IMR-90 (cell line): ENCODE results near the gene TBCD. TPM values are rescaled to one million over a fixed set of nuclear protein-coding genes. Genes with fewer than 3 reads are reported as not detected.

ENCODE experiments used
- ATAC-seq: fragments of 200-7000 bp; cut with Tn5 transposase; 2 replicates; pipeline ENCODE4 v1.9.1; 2020; ENCODE audit warnings: low read depth, mild to moderate bottlenecking, moderate library complexity
- BruUV-seq: library from RNA; stranded (reverse); fragments of 400-500 nt; replicated peaks from 2 replicates; lab custom pipeline; 2021; lab: Mats Ljungman, UMichigan
- CTCF ChIA-PET: fragments of 300-600 bp; formaldehyde crosslinking; extraction: SDS; loops from one replicate; lab custom pipeline; 2021; ENCODE audit warnings: antibody characterized with exemption; lab: Yijun Ruan, JAX
- POLR2A ChIA-PET: fragments of 300-600 bp; sonication (Branson Sonifier 250); formaldehyde crosslinking; loops from one replicate; lab custom pipeline; 2022; ENCODE audit warnings: antibody characterized with exemption; ENCODE audit not compliant: unreplicated experiment; lab: Charles Lee
- DNase-seq: peaks from one replicate; pipeline ENCODE4 v3.0.0; 2013
- H2AFZ ChIP-seq: replicated peaks from 2 replicates; pipeline ENCODE3; 2013; ENCODE audit warnings: low read length, mild to moderate bottlenecking; ENCODE audit not compliant: poor library complexity
- H2AK5ac ChIP-seq: 2 replicates; pipeline ENCODE4 v1.6.1; 2013; ENCODE audit warnings: low read depth, low read length, inconsistent platforms
- H2AK9ac ChIP-seq: replicated peaks from 2 replicates; pipeline ENCODE3; 2013; ENCODE audit warnings: mild to moderate bottlenecking, low read depth, low read length, moderate library complexity; ENCODE audit not compliant: poor library complexity
- H2BK120ac ChIP-seq: 2 replicates; pipeline ENCODE4 v1.6.1; 2013; ENCODE audit warnings: low read depth, low read length, inconsistent platforms
- H2BK15ac ChIP-seq: 3 replicates; pipeline ENCODE4 v1.6.1; 2013; ENCODE audit warnings: low read depth, low read length, inconsistent platforms
- H2BK20ac ChIP-seq: 2 replicates; pipeline ENCODE4 v1.6.1; 2013; ENCODE audit warnings: low read depth, mild to moderate bottlenecking, inconsistent platforms, low read length, moderate library complexity
- H2BK5ac ChIP-seq: 2 replicates; pipeline ENCODE4 v1.6.1; 2013; ENCODE audit warnings: mild to moderate bottlenecking, low read depth, low read length, inconsistent platforms; ENCODE audit not compliant: poor library complexity, severe bottlenecking
- H3K14ac ChIP-seq: replicated peaks from 2 replicates; pipeline ENCODE4 v1.6.1; 2013; ENCODE audit warnings: low read depth, low read length, inconsistent platforms
- H3K18ac ChIP-seq: 2 replicates; pipeline ENCODE4 v1.6.1; 2013; ENCODE audit warnings: low read depth, low read length, control low read depth
- H3K23ac ChIP-seq: 2 replicates; pipeline ENCODE4 v1.6.1; 2013; ENCODE audit warnings: low read depth, low read length, inconsistent platforms
- H3K27ac ChIP-seq: 2 replicates; pipeline ENCODE4 v1.5.1; 2013; ENCODE audit warnings: mild to moderate bottlenecking, control low read depth, low read length; ENCODE audit not compliant: insufficient read depth
- H3K27me3 ChIP-seq: 2 replicates; pipeline ENCODE4 v1.6.1; 2013; ENCODE audit warnings: low read length; ENCODE audit not compliant: control insufficient read depth, insufficient read depth
- H3K36me3 ChIP-seq: 2 replicates; pipeline ENCODE4 v1.6.1; 2013; ENCODE audit warnings: low read length, mixed read lengths; ENCODE audit not compliant: control insufficient read depth, insufficient read depth
- H3K4ac ChIP-seq: 2 replicates; pipeline ENCODE4 v1.6.1; 2013; ENCODE audit warnings: low read depth, low read length, inconsistent platforms
- H3K4me1 ChIP-seq: 2 replicates; pipeline ENCODE4 v1.6.1; 2013; ENCODE audit warnings: low read length, mixed read lengths; ENCODE audit not compliant: control insufficient read depth, insufficient read depth
- H3K4me2 ChIP-seq: 2 replicates; pipeline ENCODE4 v1.6.1; 2013; ENCODE audit warnings: low read depth, mild to moderate bottlenecking, control low read depth, low read length, moderate library complexity
- H3K4me3 ChIP-seq: 2 replicates; pipeline ENCODE4 v1.5.1; 2013; ENCODE audit warnings: low read depth, mild to moderate bottlenecking, control low read depth, low read length, moderate library complexity; ENCODE audit not compliant: insufficient read depth
- H3K56ac ChIP-seq: 2 replicates; pipeline ENCODE4 v1.6.1; 2013; ENCODE audit warnings: low read length, inconsistent platforms; ENCODE audit not compliant: insufficient read depth; ENCODE audit errors: extremely low read depth
- H3K79me1 ChIP-seq, 2 experiments: 2 replicates each; pipeline ENCODE4 v1.6.1; 2013; ENCODE audit warnings: low read length in 2 of 2, inconsistent platforms in 1 of 2, low read depth in 1 of 2
- H3K9ac ChIP-seq: 2 replicates; pipeline ENCODE4 v1.6.1; 2013; ENCODE audit warnings: low read depth, low read length, control low read depth
- H3K9me1 ChIP-seq: 2 replicates; pipeline ENCODE4 v1.6.1; 2013; ENCODE audit warnings: low read length, inconsistent platforms; ENCODE audit not compliant: insufficient read depth
- H3K9me3 ChIP-seq: 2 replicates; pipeline ENCODE4 v1.6.1; 2013; ENCODE audit warnings: low read length; ENCODE audit not compliant: control insufficient read depth, insufficient read depth
- H4K20me1 ChIP-seq: 2 replicates; pipeline ENCODE4 v1.6.1; 2013; ENCODE audit warnings: low read length, inconsistent platforms; ENCODE audit not compliant: insufficient read depth
- H4K5ac ChIP-seq: 2 replicates; pipeline ENCODE4 v1.6.1; 2013; ENCODE audit warnings: mild to moderate bottlenecking, low read depth, low read length, control low read depth
- H4K8ac ChIP-seq, 2 experiments: 2 replicates each; pipeline ENCODE4 v1.6.1; 2013; ENCODE audit warnings: low read depth in 2 of 2, low read length in 2 of 2, control low read depth in 1 of 2, inconsistent platforms in 1 of 2
- H4K91ac ChIP-seq: 2 replicates; pipeline ENCODE4 v1.6.1; 2013; ENCODE audit warnings: low read depth, low read length, inconsistent platforms; ENCODE audit not compliant: insufficient read depth
- MAZ ChIP-seq: IDR thresholded peaks from 2 replicates; pipeline ENCODE4 v1.6.1; 2012; ENCODE audit warnings: low read depth, mild to moderate bottlenecking, low read length, improper control_type of control experiment, moderate library complexity, borderline replicate concordance
- RFX5 ChIP-seq: IDR thresholded peaks from 2 replicates; pipeline ENCODE4 v1.8.0; 2012; ENCODE audit warnings: low read depth, mild to moderate bottlenecking, low read length, moderate library complexity
- SMC3 ChIP-seq: fragments of 150-350 bp; IDR thresholded peaks from 2 replicates; pipeline ENCODE4 v1.6.1; 2016; ENCODE audit warnings: low read depth, mild to moderate bottlenecking, antibody characterized with exemption, low read length, moderate library complexity
- WGBS, 2 experiments: methylation state at CpG; one replicate each; pipeline versions ENCODE4 v1.1.5 to v1.1.7; 2013; ENCODE audit warnings: missing lambda C conversion rate in 2 of 2; ENCODE audit not compliant: insufficient read length in 1 of 2; ENCODE audit errors: extremely low coverage in 2 of 2; 5-methylcytosine and 5-hydroxymethylcytosine counted together
- dilution Hi-C: fragments of 300-500 bp; cut with HindIII; formaldehyde crosslinking; loops from one replicate; pipeline ENCODE4 v1.14.3; 2018; ENCODE audit warnings: low sequenced_read_pairs; ENCODE audit not compliant: unreplicated experiment
- in situ Hi-C: fragments of 300-500 bp; cut with MboI; formaldehyde crosslinking; loops from 3 replicates; pipeline ENCODE4 v1.14.3; 2019; ENCODE audit warnings: low sequenced_read_pairs, inconsistent platforms, mixed read lengths
- intact Hi-C: fragments of 100-400 bp; cut with micrococcal nuclease; formaldehyde crosslinking; loops from 2 replicates; pipeline ENCODE4 v1.10.0; 2022
- polyA plus RNA-seq, 3 experiments: library from polyadenylated mRNA; depleted of rRNA; stranded (reverse); fragments of >200 nt; gene quantifications; 2 replicates each; pipeline ENCODE4 v1.2.3, GENCODE V29; 2012; ENCODE audit warnings: low replicate concordance in 1 of 3
- total RNA-seq: library from RNA; depleted of rRNA; stranded (reverse); fragments of >200 nt; gene quantifications from 2 replicates; pipeline ENCODE4 v1.2.3, GENCODE V29; 2012
- TF ChIP-seq, protein P1 (sequence below): conservative IDR thresholded peaks from 2 replicates; pipeline ENCODE4 v1.5.1; 2012; ENCODE audit warnings: mild to moderate bottlenecking, low read depth, low read length, improper control_type of control experiment

Gene TBCD
- total and polyA plus RNA-seq, 2 of the 4 experiments (the other 2 are of a cell fraction): 21.9 to 54.5 TPM

DNA sequence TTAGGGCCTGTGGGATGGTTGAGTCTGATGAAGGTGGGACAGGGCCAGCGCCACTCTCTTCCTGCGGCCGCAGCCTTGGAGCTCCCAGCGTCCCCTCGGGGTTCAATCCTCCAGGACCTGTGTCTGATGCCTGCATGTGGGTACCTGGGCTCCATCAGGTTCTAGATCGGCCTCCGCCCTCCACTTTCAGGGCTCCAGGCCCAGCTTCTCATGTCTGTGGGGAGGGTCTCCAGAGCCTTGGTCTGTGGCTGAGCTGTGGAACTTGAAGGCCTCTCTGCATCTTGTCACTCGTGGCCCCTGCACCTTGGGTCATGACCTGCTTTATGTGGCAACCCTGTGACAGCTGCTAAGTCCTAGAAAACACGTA lies 177.8 kb downstream of the TBCD start:
- 100% methylated on average over 2 of the region's 9 CpGs; no CpG with 5 or more reads in 1 of the 2 experiments for WGBS, 2 experiments
- Histone ChIP-seq H4K8ac (no peak overlapping the region), H4K20me1 (no peaks in the 10 kb centered on the region; the same call in 1 of the 2 replicates), H3K14ac (no peak overlapping the region), H2BK15ac (no peak overlapping the region), H4K5ac (no peak overlapping the region), H2AK5ac (no peak overlapping the region), H2AK9ac (no peak overlapping the region), H2BK120ac (no peak overlapping the region), H3K18ac (no peak overlapping the region), H3K4me2 (no peak overlapping the region), H3K36me3 (peaks cover 46% of the 10 kb centered on the region), H3K79me1 (peaks cover 0 to 8% of the 10 kb centered on the region in 2 experiments; a peak in 1 of 4 replicates), H3K4me1 (peaks cover 8% of the 10 kb centered on the region), H3K9ac (no peak overlapping the region), H3K4me3 (no peak overlapping the region), H4K91ac (no peak overlapping the region), H3K56ac (no peak overlapping the region), H2BK20ac (no peak overlapping the region), H2BK5ac (no peak overlapping the region), H2AFZ (no peak overlapping the region), H3K27me3 (no peaks in the 10 kb centered on the region), H3K4ac (no peak overlapping the region), H3K27ac (no peak overlapping the region), H3K9me3 (no peaks in the 10 kb centered on the region), H3K9me1 (peaks cover 6% of the 10 kb centered on the region; the same call in 1 of the 2 replicates), H3K23ac (no peak overlapping the region)
- ATAC-seq (no peak), DNase-seq (no peak)
- in situ Hi-C loops: no loop called here
- TF ChIP-seq, protein P1, sequence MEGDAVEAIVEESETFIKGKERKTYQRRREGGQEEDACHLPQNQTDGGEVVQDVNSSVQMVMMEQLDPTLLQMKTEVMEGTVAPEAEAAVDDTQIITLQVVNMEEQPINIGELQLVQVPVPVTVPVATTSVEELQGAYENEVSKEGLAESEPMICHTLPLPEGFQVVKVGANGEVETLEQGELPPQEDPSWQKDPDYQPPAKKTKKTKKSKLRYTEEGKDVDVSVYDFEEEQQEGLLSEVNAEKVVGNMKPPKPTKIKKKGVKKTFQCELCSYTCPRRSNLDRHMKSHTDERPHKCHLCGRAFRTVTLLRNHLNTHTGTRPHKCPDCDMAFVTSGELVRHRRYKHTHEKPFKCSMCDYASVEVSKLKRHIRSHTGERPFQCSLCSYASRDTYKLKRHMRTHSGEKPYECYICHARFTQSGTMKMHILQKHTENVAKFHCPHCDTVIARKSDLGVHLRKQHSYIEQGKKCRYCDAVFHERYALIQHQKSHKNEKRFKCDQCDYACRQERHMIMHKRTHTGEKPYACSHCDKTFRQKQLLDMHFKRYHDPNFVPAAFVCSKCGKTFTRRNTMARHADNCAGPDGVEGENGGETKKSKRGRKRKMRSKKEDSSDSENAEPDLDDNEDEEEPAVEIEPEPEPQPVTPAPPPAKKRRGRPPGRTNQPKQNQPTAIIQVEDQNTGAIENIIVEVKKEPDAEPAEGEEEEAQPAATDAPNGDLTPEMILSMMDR: no peak
- TF ChIP-seq RFX5 (no peak), MAZ (no peak), SMC3 (no peak)
- CTCF ChIA-PET: no interaction called here
- dilution Hi-C loops: no loop called here
- POLR2A ChIA-PET: no interaction called here
- BruUV-seq: no TSS peak
- intact Hi-C loops: no loop called here
